IMR-90 (cell line): Measurements from ENCODE around the gene IL3RA. TPM values are rescaled to one million over a fixed set of nuclear protein-coding genes. Genes with fewer than 3 reads are reported as not detected.

Experiments
- ATAC-seq: fragments of 200-7000 bp; cut with Tn5 transposase; 2 replicates; pipeline ENCODE4 v1.9.1; 2020; ENCODE audit warnings: low read depth, mild to moderate bottlenecking, moderate library complexity
- BruUV-seq: library from RNA; stranded (reverse); fragments of 400-500 nt; replicated peaks from 2 replicates; lab custom pipeline; 2021; lab: Mats Ljungman, UMichigan
- CTCF ChIA-PET: fragments of 300-600 bp; formaldehyde crosslinking; extraction: SDS; loops from one replicate; lab custom pipeline; 2021; ENCODE audit warnings: antibody characterized with exemption; lab: Yijun Ruan, JAX
- POLR2A ChIA-PET: fragments of 300-600 bp; sonication (Branson Sonifier 250); formaldehyde crosslinking; loops from one replicate; lab custom pipeline; 2022; ENCODE audit warnings: antibody characterized with exemption; ENCODE audit not compliant: unreplicated experiment; lab: Charles Lee
- DNase-seq: peaks from one replicate; pipeline ENCODE4 v3.0.0; 2013
- H2AFZ ChIP-seq: replicated peaks from 2 replicates; pipeline ENCODE3; 2013; ENCODE audit warnings: low read length, mild to moderate bottlenecking; ENCODE audit not compliant: poor library complexity
- H2AK5ac ChIP-seq: 2 replicates; pipeline ENCODE4 v1.6.1; 2013; ENCODE audit warnings: low read depth, low read length, inconsistent platforms
- H2AK9ac ChIP-seq: replicated peaks from 2 replicates; pipeline ENCODE3; 2013; ENCODE audit warnings: mild to moderate bottlenecking, low read depth, low read length, moderate library complexity; ENCODE audit not compliant: poor library complexity
- H2BK120ac ChIP-seq: 2 replicates; pipeline ENCODE4 v1.6.1; 2013; ENCODE audit warnings: low read depth, low read length, inconsistent platforms
- H2BK15ac ChIP-seq: 3 replicates; pipeline ENCODE4 v1.6.1; 2013; ENCODE audit warnings: low read depth, low read length, inconsistent platforms
- H2BK20ac ChIP-seq: 2 replicates; pipeline ENCODE4 v1.6.1; 2013; ENCODE audit warnings: low read depth, mild to moderate bottlenecking, inconsistent platforms, low read length, moderate library complexity
- H2BK5ac ChIP-seq: 2 replicates; pipeline ENCODE4 v1.6.1; 2013; ENCODE audit warnings: mild to moderate bottlenecking, low read depth, low read length, inconsistent platforms; ENCODE audit not compliant: poor library complexity, severe bottlenecking
- H3K14ac ChIP-seq: replicated peaks from 2 replicates; pipeline ENCODE4 v1.6.1; 2013; ENCODE audit warnings: low read depth, low read length, inconsistent platforms
- H3K18ac ChIP-seq: 2 replicates; pipeline ENCODE4 v1.6.1; 2013; ENCODE audit warnings: low read depth, low read length, control low read depth
- H3K23ac ChIP-seq: 2 replicates; pipeline ENCODE4 v1.6.1; 2013; ENCODE audit warnings: low read depth, low read length, inconsistent platforms
- H3K27ac ChIP-seq: 2 replicates; pipeline ENCODE4 v1.5.1; 2013; ENCODE audit warnings: mild to moderate bottlenecking, control low read depth, low read length; ENCODE audit not compliant: insufficient read depth
- H3K27me3 ChIP-seq: 2 replicates; pipeline ENCODE4 v1.6.1; 2013; ENCODE audit warnings: low read length; ENCODE audit not compliant: control insufficient read depth, insufficient read depth
- H3K36me3 ChIP-seq: 2 replicates; pipeline ENCODE4 v1.6.1; 2013; ENCODE audit warnings: low read length, mixed read lengths; ENCODE audit not compliant: control insufficient read depth, insufficient read depth
- H3K4ac ChIP-seq: 2 replicates; pipeline ENCODE4 v1.6.1; 2013; ENCODE audit warnings: low read depth, low read length, inconsistent platforms
- H3K4me1 ChIP-seq: 2 replicates; pipeline ENCODE4 v1.6.1; 2013; ENCODE audit warnings: low read length, mixed read lengths; ENCODE audit not compliant: control insufficient read depth, insufficient read depth
- H3K4me2 ChIP-seq: 2 replicates; pipeline ENCODE4 v1.6.1; 2013; ENCODE audit warnings: low read depth, mild to moderate bottlenecking, control low read depth, low read length, moderate library complexity
- H3K4me3 ChIP-seq: 2 replicates; pipeline ENCODE4 v1.5.1; 2013; ENCODE audit warnings: low read depth, mild to moderate bottlenecking, control low read depth, low read length, moderate library complexity; ENCODE audit not compliant: insufficient read depth
- H3K56ac ChIP-seq: 2 replicates; pipeline ENCODE4 v1.6.1; 2013; ENCODE audit warnings: low read length, inconsistent platforms; ENCODE audit not compliant: insufficient read depth; ENCODE audit errors: extremely low read depth
- H3K79me1 ChIP-seq, 2 experiments: 2 replicates each; pipeline ENCODE4 v1.6.1; 2013; ENCODE audit warnings: low read length in 2 of 2, inconsistent platforms in 1 of 2, low read depth in 1 of 2
- H3K9ac ChIP-seq: 2 replicates; pipeline ENCODE4 v1.6.1; 2013; ENCODE audit warnings: low read depth, low read length, control low read depth
- H3K9me1 ChIP-seq: 2 replicates; pipeline ENCODE4 v1.6.1; 2013; ENCODE audit warnings: low read length, inconsistent platforms; ENCODE audit not compliant: insufficient read depth
- H3K9me3 ChIP-seq: 2 replicates; pipeline ENCODE4 v1.6.1; 2013; ENCODE audit warnings: low read length; ENCODE audit not compliant: control insufficient read depth, insufficient read depth
- H4K20me1 ChIP-seq: 2 replicates; pipeline ENCODE4 v1.6.1; 2013; ENCODE audit warnings: low read length, inconsistent platforms; ENCODE audit not compliant: insufficient read depth
- H4K5ac ChIP-seq: 2 replicates; pipeline ENCODE4 v1.6.1; 2013; ENCODE audit warnings: mild to moderate bottlenecking, low read depth, low read length, control low read depth
- H4K8ac ChIP-seq, 2 experiments: 2 replicates each; pipeline ENCODE4 v1.6.1; 2013; ENCODE audit warnings: low read depth in 2 of 2, low read length in 2 of 2, control low read depth in 1 of 2, inconsistent platforms in 1 of 2
- H4K91ac ChIP-seq: 2 replicates; pipeline ENCODE4 v1.6.1; 2013; ENCODE audit warnings: low read depth, low read length, inconsistent platforms; ENCODE audit not compliant: insufficient read depth
- BHLHE40 ChIP-seq: fragments of 150-350 bp; IDR thresholded peaks from 2 replicates; pipeline ENCODE4 v1.6.1; 2016; ENCODE audit warnings: mild to moderate bottlenecking, low read depth, low read length
- CEBPB ChIP-seq: IDR thresholded peaks from 2 replicates; pipeline ENCODE4 v1.6.1; 2012; ENCODE audit warnings: low read depth, low read length, improper control_type of control experiment
- CHD1 ChIP-seq: IDR thresholded peaks from 2 replicates; pipeline ENCODE4 v1.6.1; 2012; ENCODE audit warnings: low read depth, low read length, improper control_type of control experiment
- FOS ChIP-seq: fragments of 150-350 bp; IDR thresholded peaks from 2 replicates; pipeline ENCODE4 v1.6.1; 2016; ENCODE audit warnings: low read depth, low read length
- MAFK ChIP-seq: IDR thresholded peaks from 2 replicates; pipeline ENCODE4 v1.6.1; 2012; ENCODE audit warnings: low read depth, low read length, improper control_type of control experiment
- MAZ ChIP-seq: IDR thresholded peaks from 2 replicates; pipeline ENCODE4 v1.6.1; 2012; ENCODE audit warnings: low read depth, mild to moderate bottlenecking, low read length, improper control_type of control experiment, moderate library complexity, borderline replicate concordance
- POLR2A ChIP-seq: IDR thresholded peaks from 2 replicates; pipeline ENCODE4 v1.6.1; 2012; ENCODE audit warnings: mild to moderate bottlenecking, low read depth, low read length
- RAD21 ChIP-seq: IDR thresholded peaks from 2 replicates; pipeline ENCODE4 v1.6.1; 2012; ENCODE audit warnings: low read length, improper control_type of control experiment
- RCOR1 ChIP-seq: IDR thresholded peaks from 2 replicates; pipeline ENCODE4 v1.6.1; 2012; ENCODE audit warnings: mild to moderate bottlenecking, low read length, improper control_type of control experiment; ENCODE audit not compliant: insufficient replicate concordance
- RFX5 ChIP-seq: IDR thresholded peaks from 2 replicates; pipeline ENCODE4 v1.8.0; 2012; ENCODE audit warnings: low read depth, mild to moderate bottlenecking, low read length, moderate library complexity
- SMC3 ChIP-seq: fragments of 150-350 bp; IDR thresholded peaks from 2 replicates; pipeline ENCODE4 v1.6.1; 2016; ENCODE audit warnings: low read depth, mild to moderate bottlenecking, antibody characterized with exemption, low read length, moderate library complexity
- WGBS, 2 experiments: methylation state at CpG; one replicate each; pipeline versions ENCODE4 v1.1.5 to v1.1.7; 2013; ENCODE audit warnings: missing lambda C conversion rate in 2 of 2; ENCODE audit not compliant: insufficient read length in 1 of 2; ENCODE audit errors: extremely low coverage in 2 of 2; 5-methylcytosine and 5-hydroxymethylcytosine counted together
- dilution Hi-C: fragments of 300-500 bp; cut with HindIII; formaldehyde crosslinking; loops from one replicate; pipeline ENCODE4 v1.14.3; 2018; ENCODE audit warnings: low sequenced_read_pairs; ENCODE audit not compliant: unreplicated experiment
- in situ Hi-C: fragments of 300-500 bp; cut with MboI; formaldehyde crosslinking; loops from 3 replicates; pipeline ENCODE4 v1.14.3; 2019; ENCODE audit warnings: low sequenced_read_pairs, inconsistent platforms, mixed read lengths
- intact Hi-C: fragments of 100-400 bp; cut with micrococcal nuclease; formaldehyde crosslinking; loops from 2 replicates; pipeline ENCODE4 v1.10.0; 2022
- polyA plus RNA-seq, 3 experiments: library from polyadenylated mRNA; depleted of rRNA; stranded (reverse); fragments of >200 nt; gene quantifications; 2 replicates each; pipeline ENCODE4 v1.2.3, GENCODE V29; 2012; ENCODE audit warnings: low replicate concordance in 1 of 3
- total RNA-seq: library from RNA; depleted of rRNA; stranded (reverse); fragments of >200 nt; gene quantifications from 2 replicates; pipeline ENCODE4 v1.2.3, GENCODE V29; 2012
- TF ChIP-seq, protein P1 (sequence below): fragments of 150-350 bp; IDR thresholded peaks from 2 replicates; pipeline ENCODE4 v1.6.1; 2017; ENCODE audit warnings: mild to moderate bottlenecking, antibody characterized with exemption, low read length, low read depth
- TF ChIP-seq, protein P2 (sequence below): fragments of 150-350 bp; IDR thresholded peaks from 2 replicates; pipeline ENCODE4 v1.6.1; 2016; ENCODE audit warnings: low read depth, mild to moderate bottlenecking, low read length, moderate library complexity, borderline replicate concordance
- TF ChIP-seq, protein P3 (sequence below): conservative IDR thresholded peaks from 2 replicates; pipeline ENCODE4 v1.5.1; 2012; ENCODE audit warnings: mild to moderate bottlenecking, low read depth, low read length, improper control_type of control experiment

The IL3RA gene
- total and polyA plus RNA-seq, 2 of the 4 experiments (the other 2 are of a cell fraction): not detected

DNA sequence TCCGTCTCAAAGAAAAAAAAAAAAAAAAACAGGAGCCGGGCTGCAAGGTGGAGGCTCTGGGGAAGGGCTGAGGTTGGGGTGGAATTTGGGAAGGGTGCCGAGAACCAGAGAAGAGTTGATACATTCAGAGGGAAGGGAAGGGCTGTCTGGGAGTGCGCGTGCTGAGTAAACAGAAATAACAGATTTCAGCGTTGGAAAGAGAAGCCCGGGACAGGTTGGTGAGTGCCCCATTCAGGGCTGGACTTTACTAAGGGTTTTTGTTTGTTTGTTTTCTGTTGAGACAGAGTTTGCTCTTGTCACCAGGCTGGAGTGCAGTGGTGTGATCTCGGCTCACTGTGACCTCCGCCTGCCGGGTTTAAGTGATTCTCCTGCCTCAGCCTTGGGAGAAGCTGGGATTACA lies 1.7 kb upstream of the IL3RA start:
- no peak for DNase-seq
- ChIA-PET CTCF (no interaction called here), POLR2A (no interaction called here)
- no peak overlapping the region for H2BK20ac ChIP-seq
- no peaks in the 10 kb centered on the region for H4K20me1 ChIP-seq
- no peak overlapping the region for H2BK15ac ChIP-seq
- H3K18ac ChIP-seq: no peak overlapping the region
- no peak for ATAC-seq
- H3K9ac ChIP-seq: no peak overlapping the region
- H2AK5ac ChIP-seq: no peak overlapping the region
- no peaks in the 10 kb centered on the region for H3K27me3 ChIP-seq
- in situ Hi-C loops (no loop called here), dilution Hi-C loops (no loop called here), intact Hi-C loops (no loop called here)
- H3K27ac ChIP-seq: no peak overlapping the region
- no peaks in the 10 kb centered on the region for H3K36me3 ChIP-seq
- H2AK9ac ChIP-seq: no peak overlapping the region
- H3K14ac ChIP-seq: no peak overlapping the region
- 53% methylated on average over 2 of the region's 10 CpGs; no CpG with 5 or more reads in 1 of the 2 experiments for WGBS, 2 experiments
- peaks cover 3% of the 10 kb centered on the region for H3K9me3 ChIP-seq
- H3K4ac ChIP-seq: no peak overlapping the region
- H4K5ac ChIP-seq: no peak overlapping the region
- H3K4me3 ChIP-seq: no peak overlapping the region
- H3K9me1 ChIP-seq: no peaks in the 10 kb centered on the region
- H4K91ac ChIP-seq: no peak overlapping the region
- H3K56ac ChIP-seq: no peak overlapping the region
- no TSS peak for BruUV-seq
- H4K8ac ChIP-seq: no peak overlapping the region
- H3K79me1 ChIP-seq: no peaks in the 10 kb centered on the region
- H3K4me2 ChIP-seq: no peak overlapping the region
- no peaks in the 10 kb centered on the region for H3K4me1 ChIP-seq
- no peak overlapping the region for H2BK120ac ChIP-seq
- H2BK5ac ChIP-seq: no peak overlapping the region
- no peak overlapping the region for H3K23ac ChIP-seq
- H2AFZ ChIP-seq: no peak overlapping the region
- no peak for TF ChIP-seq POLR2A
- TF ChIP-seq MAFK: no peak
- no peak for TF ChIP-seq BHLHE40
- TF ChIP-seq FOS: no peak
- TF ChIP-seq MAZ: no peak
- no peak for TF ChIP-seq RFX5
- TF ChIP-seq, protein P1, sequence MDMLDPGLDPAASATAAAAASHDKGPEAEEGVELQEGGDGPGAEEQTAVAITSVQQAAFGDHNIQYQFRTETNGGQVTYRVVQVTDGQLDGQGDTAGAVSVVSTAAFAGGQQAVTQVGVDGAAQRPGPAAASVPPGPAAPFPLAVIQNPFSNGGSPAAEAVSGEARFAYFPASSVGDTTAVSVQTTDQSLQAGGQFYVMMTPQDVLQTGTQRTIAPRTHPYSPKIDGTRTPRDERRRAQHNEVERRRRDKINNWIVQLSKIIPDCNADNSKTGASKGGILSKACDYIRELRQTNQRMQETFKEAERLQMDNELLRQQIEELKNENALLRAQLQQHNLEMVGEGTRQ: no peak
- TF ChIP-seq CEBPB: no peak
- TF ChIP-seq, protein P2, sequence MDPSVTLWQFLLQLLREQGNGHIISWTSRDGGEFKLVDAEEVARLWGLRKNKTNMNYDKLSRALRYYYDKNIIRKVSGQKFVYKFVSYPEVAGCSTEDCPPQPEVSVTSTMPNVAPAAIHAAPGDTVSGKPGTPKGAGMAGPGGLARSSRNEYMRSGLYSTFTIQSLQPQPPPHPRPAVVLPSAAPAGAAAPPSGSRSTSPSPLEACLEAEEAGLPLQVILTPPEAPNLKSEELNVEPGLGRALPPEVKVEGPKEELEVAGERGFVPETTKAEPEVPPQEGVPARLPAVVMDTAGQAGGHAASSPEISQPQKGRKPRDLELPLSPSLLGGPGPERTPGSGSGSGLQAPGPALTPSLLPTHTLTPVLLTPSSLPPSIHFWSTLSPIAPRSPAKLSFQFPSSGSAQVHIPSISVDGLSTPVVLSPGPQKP: no peak
- TF ChIP-seq SMC3: no peak
- TF ChIP-seq RAD21: no peak
- TF ChIP-seq RCOR1: no peak
- no peak for TF ChIP-seq CHD1
- TF ChIP-seq, protein P3, sequence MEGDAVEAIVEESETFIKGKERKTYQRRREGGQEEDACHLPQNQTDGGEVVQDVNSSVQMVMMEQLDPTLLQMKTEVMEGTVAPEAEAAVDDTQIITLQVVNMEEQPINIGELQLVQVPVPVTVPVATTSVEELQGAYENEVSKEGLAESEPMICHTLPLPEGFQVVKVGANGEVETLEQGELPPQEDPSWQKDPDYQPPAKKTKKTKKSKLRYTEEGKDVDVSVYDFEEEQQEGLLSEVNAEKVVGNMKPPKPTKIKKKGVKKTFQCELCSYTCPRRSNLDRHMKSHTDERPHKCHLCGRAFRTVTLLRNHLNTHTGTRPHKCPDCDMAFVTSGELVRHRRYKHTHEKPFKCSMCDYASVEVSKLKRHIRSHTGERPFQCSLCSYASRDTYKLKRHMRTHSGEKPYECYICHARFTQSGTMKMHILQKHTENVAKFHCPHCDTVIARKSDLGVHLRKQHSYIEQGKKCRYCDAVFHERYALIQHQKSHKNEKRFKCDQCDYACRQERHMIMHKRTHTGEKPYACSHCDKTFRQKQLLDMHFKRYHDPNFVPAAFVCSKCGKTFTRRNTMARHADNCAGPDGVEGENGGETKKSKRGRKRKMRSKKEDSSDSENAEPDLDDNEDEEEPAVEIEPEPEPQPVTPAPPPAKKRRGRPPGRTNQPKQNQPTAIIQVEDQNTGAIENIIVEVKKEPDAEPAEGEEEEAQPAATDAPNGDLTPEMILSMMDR: no peak
